Keratinocyte (primary cell): ENCODE measurements around the gene PEMT.

Experiments
- EZH2 ChIP-seq: IDR thresholded peaks from one replicate; pipeline ENCODE4 v1.6.1; 2012; ENCODE audit warnings: inconsistent platforms, mild to moderate bottlenecking, low read length, moderate library complexity
- TF ChIP-seq, protein P1 (sequence below), 3 experiments: IDR thresholded peaks in 1 of 3; conservative IDR thresholded peaks in 1 of 3; optimal IDR thresholded peaks in 1 of 3; 2 replicates in 2 of 3; 3 replicates in 1 of 3; pipeline versions ENCODE3 to v1.5.1; 2011; ENCODE audit warnings: low read length in 3 of 3, mild to moderate bottlenecking in 3 of 3, moderate library complexity in 2 of 3, control low read depth in 1 of 3, inconsistent platforms in 1 of 3; ENCODE audit not compliant: insufficient read depth in 2 of 3; ENCODE audit errors: extremely low read depth in 1 of 3

DNA sequence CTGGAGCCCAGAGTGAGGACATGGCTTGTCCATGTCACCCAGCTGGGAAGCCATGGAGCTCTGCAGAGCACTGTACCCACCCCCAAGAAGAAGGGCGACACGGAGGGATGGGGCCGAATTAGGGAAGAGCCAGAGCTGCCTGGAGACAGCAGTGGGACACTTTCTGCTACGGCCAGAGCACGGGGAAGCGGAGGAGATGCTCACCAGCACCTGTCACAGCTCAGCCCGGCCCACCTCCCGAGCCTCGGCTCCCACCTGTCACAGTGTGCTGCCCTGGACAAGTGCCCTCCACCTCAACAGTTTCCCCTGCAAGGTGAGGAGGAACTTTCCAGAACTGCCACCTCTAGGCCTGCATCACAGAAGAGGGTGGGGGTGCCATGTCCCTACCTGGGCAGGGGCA, 36.4 kb downstream of the PEMT start:
- TF ChIP-seq, protein P1, sequence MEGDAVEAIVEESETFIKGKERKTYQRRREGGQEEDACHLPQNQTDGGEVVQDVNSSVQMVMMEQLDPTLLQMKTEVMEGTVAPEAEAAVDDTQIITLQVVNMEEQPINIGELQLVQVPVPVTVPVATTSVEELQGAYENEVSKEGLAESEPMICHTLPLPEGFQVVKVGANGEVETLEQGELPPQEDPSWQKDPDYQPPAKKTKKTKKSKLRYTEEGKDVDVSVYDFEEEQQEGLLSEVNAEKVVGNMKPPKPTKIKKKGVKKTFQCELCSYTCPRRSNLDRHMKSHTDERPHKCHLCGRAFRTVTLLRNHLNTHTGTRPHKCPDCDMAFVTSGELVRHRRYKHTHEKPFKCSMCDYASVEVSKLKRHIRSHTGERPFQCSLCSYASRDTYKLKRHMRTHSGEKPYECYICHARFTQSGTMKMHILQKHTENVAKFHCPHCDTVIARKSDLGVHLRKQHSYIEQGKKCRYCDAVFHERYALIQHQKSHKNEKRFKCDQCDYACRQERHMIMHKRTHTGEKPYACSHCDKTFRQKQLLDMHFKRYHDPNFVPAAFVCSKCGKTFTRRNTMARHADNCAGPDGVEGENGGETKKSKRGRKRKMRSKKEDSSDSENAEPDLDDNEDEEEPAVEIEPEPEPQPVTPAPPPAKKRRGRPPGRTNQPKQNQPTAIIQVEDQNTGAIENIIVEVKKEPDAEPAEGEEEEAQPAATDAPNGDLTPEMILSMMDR (optimal IDR thresholded peaks at IDR 0.05 in 1 of 3, IDR thresholded peaks at IDR 0.05 in 1 of 3, conservative IDR thresholded peaks at IDR 0.05 in 1 of 3; ENCODE audit: extremely low read depth in 1 of 3, insufficient read depth in 2 of 3, low read length in 3 of 3): no peak
- no peak for TF ChIP-seq EZH2
